ENCODE measurements around the gene KSR2. TPM values are rescaled to one million over a fixed set of nuclear protein-coding genes. Genes with fewer than 3 reads are reported as not detected.

KSR2 gene
- total RNA-seq, 2 donors from 2014 or later, result 0.07 to 0.08 TPM

DNA sequence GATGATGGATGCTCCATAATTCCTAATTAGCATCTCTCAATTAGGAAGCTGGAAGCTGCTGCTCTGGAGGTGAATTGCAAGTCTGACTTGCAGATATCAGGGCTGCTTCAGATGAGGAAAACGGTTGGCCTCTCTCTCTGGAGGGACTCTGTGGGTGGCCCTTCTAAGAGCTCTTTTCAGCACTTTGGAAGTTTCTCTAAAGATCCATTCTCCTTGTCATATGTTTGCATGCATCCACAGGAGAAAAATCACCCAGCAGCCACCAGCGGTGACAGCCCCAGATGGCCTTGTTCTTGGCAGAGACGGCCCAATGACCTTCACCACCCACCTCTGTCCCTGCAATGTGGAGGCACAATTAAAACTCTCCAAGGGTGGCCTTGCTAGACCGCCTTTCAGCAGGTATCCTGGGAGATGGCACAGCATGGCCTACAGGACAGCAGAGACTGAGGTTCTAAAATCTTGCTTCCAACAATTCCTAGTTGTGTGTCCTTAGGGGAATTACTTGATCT, 42.3 kb downstream of the KSR2 start:
- TF ChIP-seq, protein P1, sequence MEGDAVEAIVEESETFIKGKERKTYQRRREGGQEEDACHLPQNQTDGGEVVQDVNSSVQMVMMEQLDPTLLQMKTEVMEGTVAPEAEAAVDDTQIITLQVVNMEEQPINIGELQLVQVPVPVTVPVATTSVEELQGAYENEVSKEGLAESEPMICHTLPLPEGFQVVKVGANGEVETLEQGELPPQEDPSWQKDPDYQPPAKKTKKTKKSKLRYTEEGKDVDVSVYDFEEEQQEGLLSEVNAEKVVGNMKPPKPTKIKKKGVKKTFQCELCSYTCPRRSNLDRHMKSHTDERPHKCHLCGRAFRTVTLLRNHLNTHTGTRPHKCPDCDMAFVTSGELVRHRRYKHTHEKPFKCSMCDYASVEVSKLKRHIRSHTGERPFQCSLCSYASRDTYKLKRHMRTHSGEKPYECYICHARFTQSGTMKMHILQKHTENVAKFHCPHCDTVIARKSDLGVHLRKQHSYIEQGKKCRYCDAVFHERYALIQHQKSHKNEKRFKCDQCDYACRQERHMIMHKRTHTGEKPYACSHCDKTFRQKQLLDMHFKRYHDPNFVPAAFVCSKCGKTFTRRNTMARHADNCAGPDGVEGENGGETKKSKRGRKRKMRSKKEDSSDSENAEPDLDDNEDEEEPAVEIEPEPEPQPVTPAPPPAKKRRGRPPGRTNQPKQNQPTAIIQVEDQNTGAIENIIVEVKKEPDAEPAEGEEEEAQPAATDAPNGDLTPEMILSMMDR (IDR thresholded peaks at IDR 0.05), result no peak
- DNase-seq (ENCODE audit: low spot score), result no peak

GRCh38 chr12:117921929-117922777, 46.6 kb downstream of the KSR2 start:
- no peak overlapping the region for H3K27ac ChIP-seq
- TF ChIP-seq, protein P1 (IDR thresholded peaks at IDR 0.05), result no peak
- no peaks in the 10 kb centered on the region for H3K9me3 ChIP-seq
- no peak overlapping the region for H3K4me3 ChIP-seq
- no peaks in the 10 kb centered on the region for H3K27me3 ChIP-seq
- H3K36me3 ChIP-seq, result no peaks in the 10 kb centered on the region
- no peaks in the 10 kb centered on the region for H3K4me1 ChIP-seq
- DNase-seq (ENCODE audit: low spot score), result no peak

More for the DNA sequence above, 42.3 kb downstream of the KSR2 start:
- Histone ChIP-seq H3K27me3 (no peaks in the 10 kb centered on the region), H3K9me3 (no peaks in the 10 kb centered on the region), H3K4me1 (no peaks in the 10 kb centered on the region), H3K36me3 (no peaks in the 10 kb centered on the region), H3K4me3 (no peak overlapping the region), H3K27ac (no peak overlapping the region)

DNA sequence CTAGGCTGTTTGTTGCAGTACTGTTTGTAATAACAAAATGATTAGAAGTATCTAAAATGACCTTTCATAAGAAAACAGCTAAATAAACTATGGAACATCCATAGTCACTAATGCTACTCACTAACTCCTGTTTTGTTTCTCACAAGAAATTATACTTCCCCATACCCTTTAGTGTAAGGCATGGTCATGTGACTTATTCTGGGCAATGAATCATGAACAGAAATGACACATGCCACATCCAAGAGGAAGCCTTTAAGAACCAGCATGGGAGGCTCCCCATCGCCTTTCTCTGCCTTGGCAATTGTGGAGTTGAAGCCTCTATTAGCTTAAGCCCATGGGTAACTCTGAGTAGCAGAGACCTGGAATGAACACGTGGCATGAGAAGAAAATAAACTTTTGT, 49.3 kb downstream of the KSR2 start:
- Histone ChIP-seq H3K27me3 (no peaks in the 10 kb centered on the region), H3K36me3 (no peaks in the 10 kb centered on the region), H3K4me3 (no peak overlapping the region), H3K9me3 (no peaks in the 10 kb centered on the region), H3K27ac (no peak overlapping the region), H3K4me1 (no peaks in the 10 kb centered on the region)
- no peak for DNase-seq (ENCODE audit: low spot score)
- TF ChIP-seq, protein P1 (IDR thresholded peaks at IDR 0.05), result no peak

- Histone ChIP-seq H3K4me3 (no peak overlapping the region), H3K36me3 (no peaks in the 10 kb centered on the region), H3K27ac (no peak overlapping the region), H3K9me3 (peaks cover 0 to 8% of the 10 kb centered on the region in 2 donors), H3K4me1 (no peaks in the 10 kb centered on the region), H3K27me3 (no peaks in the 10 kb centered on the region)
- no peak for DNase-seq (ENCODE audit: low spot score)
- TF ChIP-seq, protein P1 (IDR thresholded peaks at IDR 0.05), result no peak
These were observed 54.1 kb downstream of the KSR2 start for GRCh38 chr12:117914686-117915085.

GRCh38 chr12:117912756-117913155, 56.0 kb downstream of the KSR2 start:
- Histone ChIP-seq H3K4me1 (no peaks in the 10 kb centered on the region), H3K36me3 (no peaks in the 10 kb centered on the region), H3K9me3 (peaks cover 0 to 8% of the 10 kb centered on the region in 2 donors), H3K27ac (no peak overlapping the region), H3K27me3 (no peaks in the 10 kb centered on the region), H3K4me3 (no peak overlapping the region)
- no peak for DNase-seq (ENCODE audit: low spot score)
- TF ChIP-seq, protein P1 (IDR thresholded peaks at IDR 0.05), result no peak

Measured in right atrium auricular region (tissue), 2 donors.